SK-N-SH (cell line): ENCODE measurements around the gene DHRS12. TPM values are rescaled to one million over a fixed set of nuclear protein-coding genes. Genes with fewer than 3 reads are reported as not detected.

Experiments
- CTCF ChIA-PET: fragments of 300-600, 350-600 bp; formaldehyde crosslinking; extraction: SDS; loops from one replicate; lab custom pipeline; 2021; lab: Yijun Ruan, JAX
- POLR2A ChIA-PET: fragments of 350-600 bp; sonication (Branson Sonifier 250); formaldehyde crosslinking; extraction: SDS; loops from one replicate; lab custom pipeline; 2020; ENCODE audit warnings: antibody characterized with exemption, inconsistent platforms; lab: Yijun Ruan, JAX
- DNase-seq: peaks from one replicate; pipeline ENCODE4 v3.0.0; 2012
- H2AFZ ChIP-seq: fragments of 200-600 bp; sonication (generic); 2 replicates; pipeline ENCODE4 v1.8.1; 2016; ENCODE audit warnings: antibody characterized with exemption, mild to moderate bottlenecking, low read depth
- H3F3A ChIP-seq: fragments of 200-600 bp; sonication (generic); replicated peaks from 2 replicates; pipeline ENCODE3; 2016; ENCODE audit warnings: antibody characterized with exemption, mild to moderate bottlenecking; ENCODE audit not compliant: insufficient read depth
- H3K27ac ChIP-seq, 2 experiments: fragments of 200-500 bp in 1 of 2; fragments of 200-600 bp in 1 of 2; sonication (Bioruptor generic) in 1 of 2; sonication (generic), shearing (Covaris generic) in 1 of 2; 2 replicates each; pipeline versions ENCODE4 v1.5.1 to v1.6.1; 2014 to 2016; ENCODE audit warnings: low read depth in 2 of 2, inconsistent platforms in 1 of 2, low read length in 1 of 2, mild to moderate bottlenecking in 1 of 2, mixed read lengths in 1 of 2
- H3K27me3 ChIP-seq: fragments of 200-600 bp; sonication (generic), shearing (Covaris generic); 2 replicates; pipeline ENCODE4 v1.6.1; 2016; ENCODE audit warnings: mixed run types; ENCODE audit not compliant: insufficient read depth
- H3K36me3 ChIP-seq, 2 experiments: fragments of 200-500 bp in 1 of 2; fragments of 200-600 bp in 1 of 2; sonication (Bioruptor generic) in 1 of 2; sonication (generic) in 1 of 2; replicated peaks in 1 of 2; 2 replicates each; pipeline versions ENCODE3 to v1.5.1; 2014 to 2016; ENCODE audit warnings: low read length in 1 of 2, mild to moderate bottlenecking in 1 of 2; ENCODE audit not compliant: insufficient read depth in 2 of 2, control insufficient read depth in 1 of 2
- H3K4me1 ChIP-seq, 2 experiments: fragments of 200-500 bp in 1 of 2; fragments of 200-600 bp in 1 of 2; sonication (Bioruptor generic) in 1 of 2; sonication (generic), shearing (Covaris generic) in 1 of 2; 2 replicates each; pipeline versions ENCODE4 v1.5.1 to v1.6.1; 2014 to 2016; ENCODE audit warnings: low read depth in 1 of 2, low read length in 1 of 2, mixed run types in 1 of 2; ENCODE audit not compliant: insufficient read depth in 2 of 2, control insufficient read depth in 1 of 2
- H3K4me2 ChIP-seq: fragments of 200-600 bp; sonication (generic), shearing (Covaris generic); 2 replicates; pipeline ENCODE4 v1.6.1; 2017; ENCODE audit warnings: mixed run types
- H3K4me3 ChIP-seq, 2 experiments: fragments of 200-500 bp in 1 of 2; fragments of 200-600 bp in 1 of 2; sonication (Bioruptor generic) in 1 of 2; sonication (generic), shearing (Covaris generic) in 1 of 2; 2 replicates each; pipeline versions ENCODE4 v1.5.1 to v1.8.1; 2014 to 2016; ENCODE audit warnings: low read depth in 2 of 2, inconsistent platforms in 1 of 2, low read length in 1 of 2, mild to moderate bottlenecking in 1 of 2, mixed read lengths in 1 of 2, moderate library complexity in 1 of 2
- H3K79me2 ChIP-seq: fragments of 200-600 bp; sonication (generic); 2 replicates; pipeline ENCODE4 v1.8.1; 2017; ENCODE audit warnings: mild to moderate bottlenecking; ENCODE audit not compliant: insufficient read depth
- H3K9ac ChIP-seq: fragments of 200-600 bp; sonication (generic); 2 replicates; pipeline ENCODE4 v1.6.1; 2017; ENCODE audit warnings: mixed run types
- H3K9me2 ChIP-seq: fragments of 200-600 bp; sonication (generic); 2 replicates; pipeline ENCODE4 v1.6.1; 2017; ENCODE audit warnings: mixed run types
- H3K9me3 ChIP-seq: fragments of 200-600 bp; sonication (generic); 2 replicates; pipeline ENCODE4 v1.6.1; 2017; ENCODE audit warnings: mixed run types, mild to moderate bottlenecking, moderate library complexity
- H4K20me1 ChIP-seq: fragments of 200-600 bp; sonication (generic); 2 replicates; pipeline ENCODE4 v1.6.1; 2017; ENCODE audit warnings: mild to moderate bottlenecking, mixed run types; ENCODE audit not compliant: insufficient read depth
- CHD2 ChIP-seq: fragments of 150-350 bp; IDR thresholded peaks from 2 replicates; pipeline ENCODE4 v1.6.1; 2018; ENCODE audit warnings: low read length; ENCODE audit not compliant: partially characterized antibody
- FOSL2 ChIP-seq: IDR thresholded peaks from 2 replicates; pipeline ENCODE4 v1.4.0; 2012; ENCODE audit warnings: low read depth, mild to moderate bottlenecking, moderate library complexity, borderline replicate concordance
- FOXJ3 ChIP-seq: sonication (generic); formaldehyde crosslinking; IDR thresholded peaks from 2 replicates; pipeline ENCODE4 v1.5.1; 2020; ENCODE audit warnings: mild to moderate bottlenecking, missing genetic modification reagents
- FOXM1 ChIP-seq: IDR thresholded peaks from 2 replicates; pipeline ENCODE4 v1.4.0; 2012; ENCODE audit warnings: low read depth, mild to moderate bottlenecking
- GABPA ChIP-seq: IDR thresholded peaks from 2 replicates; pipeline ENCODE4 v1.4.0; 2012; ENCODE audit warnings: low read depth, mild to moderate bottlenecking
- GATA2 ChIP-seq: sonication (generic); formaldehyde crosslinking; IDR thresholded peaks from 2 replicates; pipeline ENCODE4 v1.5.0; 2020; ENCODE audit warnings: mild to moderate bottlenecking, missing genetic modification reagents
- MEF2A ChIP-seq: IDR thresholded peaks from 2 replicates; pipeline ENCODE4 v1.4.0; 2012; ENCODE audit warnings: low read depth, borderline replicate concordance
- POLR2AphosphoS5 ChIP-seq: IDR thresholded peaks from 2 replicates; pipeline ENCODE4 v1.6.1; 2012; ENCODE audit warnings: low read depth, low read length
- RAD21 ChIP-seq: IDR thresholded peaks from 2 replicates; pipeline ENCODE4 v1.6.1; 2012; ENCODE audit warnings: mild to moderate bottlenecking, low read length
- RFX5 ChIP-seq: IDR thresholded peaks from 2 replicates; pipeline ENCODE4 v1.6.1; 2012; ENCODE audit warnings: mild to moderate bottlenecking, improper control_type of control experiment, low read length
- RXRA ChIP-seq: IDR thresholded peaks from 2 replicates; pipeline ENCODE4 v1.4.0; 2012; ENCODE audit warnings: low read depth, mild to moderate bottlenecking, borderline replicate concordance
- SMC3 ChIP-seq: IDR thresholded peaks from 2 replicates; pipeline ENCODE4 v1.6.1; 2012; ENCODE audit warnings: low read depth, low read length, improper control_type of control experiment
- TEAD4 ChIP-seq: IDR thresholded peaks from 2 replicates; pipeline ENCODE4 v1.4.0; 2012; ENCODE audit warnings: mild to moderate bottlenecking, borderline replicate concordance; ENCODE audit not compliant: insufficient read depth
- YY1 ChIP-seq: IDR thresholded peaks from 2 replicates; pipeline ENCODE4 v1.4.0; 2012; ENCODE audit warnings: low read depth, mild to moderate bottlenecking
- polyA plus RNA-seq, 3 experiments: library from polyadenylated mRNA; depleted of rRNA; stranded (reverse); fragments of >200 nt; gene quantifications; 2 replicates each; pipeline ENCODE4 v1.2.3, GENCODE V29; 2012
- TF ChIP-seq, protein P1 (sequence below): IDR thresholded peaks from 2 replicates; pipeline ENCODE4 v1.4.0; 2012; ENCODE audit warnings: low read depth
- TF ChIP-seq, protein P2 (sequence below): IDR thresholded peaks from 2 replicates; pipeline ENCODE4 v1.6.1; 2012; ENCODE audit warnings: mild to moderate bottlenecking, low read depth, low read length, moderate library complexity
- TF ChIP-seq, protein P3 (sequence below): IDR thresholded peaks from 2 replicates; pipeline ENCODE4 v1.4.0; 2012; ENCODE audit warnings: low read depth, borderline replicate concordance
- TF ChIP-seq, protein P4 (sequence below): IDR thresholded peaks from 2 replicates; pipeline ENCODE4; 2012

DHRS12 gene
- polyA plus RNA-seq, 1 of the 3 experiments (the other 2 are of a cell fraction): 9.6 TPM

DNA sequence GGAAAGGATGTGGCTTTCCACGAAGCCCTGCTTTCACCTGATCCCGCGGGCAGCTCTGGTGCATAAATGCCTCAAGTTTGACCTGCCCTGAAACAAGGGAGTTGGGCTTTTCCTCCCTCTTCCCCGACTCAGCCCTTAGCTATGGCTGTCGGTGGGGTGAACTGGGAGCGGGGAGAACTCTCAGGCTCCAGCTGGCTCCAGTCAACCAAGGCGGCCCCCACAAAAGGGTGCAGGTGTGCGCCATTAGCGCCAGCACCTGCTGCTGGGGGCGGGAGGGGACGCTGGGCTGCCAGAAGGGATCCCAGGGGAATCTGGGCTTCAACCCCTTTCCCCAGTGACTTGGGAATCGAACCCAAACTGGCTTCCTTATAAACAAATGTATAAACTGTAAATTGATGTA is 7.1 kb upstream of the DHRS12 start (continued):
- TF ChIP-seq, protein P1, sequence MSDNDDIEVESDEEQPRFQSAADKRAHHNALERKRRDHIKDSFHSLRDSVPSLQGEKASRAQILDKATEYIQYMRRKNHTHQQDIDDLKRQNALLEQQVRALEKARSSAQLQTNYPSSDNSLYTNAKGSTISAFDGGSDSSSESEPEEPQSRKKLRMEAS: no peak
- TF ChIP-seq GABPA (no peak), GATA2 (no peak)

DNA sequence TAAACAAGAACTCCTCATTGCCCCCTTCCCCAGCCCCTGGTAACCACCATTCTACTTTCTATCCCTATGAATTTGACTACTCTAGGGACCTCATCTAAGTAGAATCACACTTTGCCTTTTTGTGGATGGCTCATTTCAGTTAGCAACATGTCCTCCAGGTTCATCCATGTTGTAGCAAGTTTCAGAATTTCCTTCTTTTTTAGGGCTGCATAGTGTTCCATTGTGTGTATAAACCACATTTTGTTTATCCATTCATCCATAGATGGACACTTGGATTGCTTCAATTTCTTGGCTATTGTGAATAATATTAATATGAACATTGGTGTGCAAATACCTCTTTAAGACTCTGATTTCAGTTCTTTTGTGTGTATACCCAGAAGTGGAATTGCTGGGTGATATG is 4.8 kb upstream of the DHRS12 start:
- CTCF ChIA-PET: interaction anchor here (1.0 kb wide), 1 partner anchor 319 kb away, joined by 3 read pairs; no protein-coding TSS in a partner anchor
- POLR2A ChIA-PET: no interaction called here
- H4K20me1 ChIP-seq: no peaks in the 10 kb centered on the region
- no peaks in the 10 kb centered on the region for H3K9me2 ChIP-seq
- no peaks in the 10 kb centered on the region for H3K9me3 ChIP-seq
- H3K4me2 ChIP-seq: no peak overlapping the region
- no peaks in the 10 kb centered on the region for H3K27me3 ChIP-seq
- no peak overlapping the region for H3K4me3 ChIP-seq
- H3K36me3 ChIP-seq: no peaks in the 10 kb centered on the region
- TF ChIP-seq, protein P2, sequence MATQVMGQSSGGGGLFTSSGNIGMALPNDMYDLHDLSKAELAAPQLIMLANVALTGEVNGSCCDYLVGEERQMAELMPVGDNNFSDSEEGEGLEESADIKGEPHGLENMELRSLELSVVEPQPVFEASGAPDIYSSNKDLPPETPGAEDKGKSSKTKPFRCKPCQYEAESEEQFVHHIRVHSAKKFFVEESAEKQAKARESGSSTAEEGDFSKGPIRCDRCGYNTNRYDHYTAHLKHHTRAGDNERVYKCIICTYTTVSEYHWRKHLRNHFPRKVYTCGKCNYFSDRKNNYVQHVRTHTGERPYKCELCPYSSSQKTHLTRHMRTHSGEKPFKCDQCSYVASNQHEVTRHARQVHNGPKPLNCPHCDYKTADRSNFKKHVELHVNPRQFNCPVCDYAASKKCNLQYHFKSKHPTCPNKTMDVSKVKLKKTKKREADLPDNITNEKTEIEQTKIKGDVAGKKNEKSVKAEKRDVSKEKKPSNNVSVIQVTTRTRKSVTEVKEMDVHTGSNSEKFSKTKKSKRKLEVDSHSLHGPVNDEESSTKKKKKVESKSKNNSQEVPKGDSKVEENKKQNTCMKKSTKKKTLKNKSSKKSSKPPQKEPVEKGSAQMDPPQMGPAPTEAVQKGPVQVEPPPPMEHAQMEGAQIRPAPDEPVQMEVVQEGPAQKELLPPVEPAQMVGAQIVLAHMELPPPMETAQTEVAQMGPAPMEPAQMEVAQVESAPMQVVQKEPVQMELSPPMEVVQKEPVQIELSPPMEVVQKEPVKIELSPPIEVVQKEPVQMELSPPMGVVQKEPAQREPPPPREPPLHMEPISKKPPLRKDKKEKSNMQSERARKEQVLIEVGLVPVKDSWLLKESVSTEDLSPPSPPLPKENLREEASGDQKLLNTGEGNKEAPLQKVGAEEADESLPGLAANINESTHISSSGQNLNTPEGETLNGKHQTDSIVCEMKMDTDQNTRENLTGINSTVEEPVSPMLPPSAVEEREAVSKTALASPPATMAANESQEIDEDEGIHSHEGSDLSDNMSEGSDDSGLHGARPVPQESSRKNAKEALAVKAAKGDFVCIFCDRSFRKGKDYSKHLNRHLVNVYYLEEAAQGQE: no peak
- no peak for TF ChIP-seq FOSL2
- no peak for TF ChIP-seq TEAD4
- no peak for TF ChIP-seq FOXJ3
- no peak for TF ChIP-seq RFX5
- TF ChIP-seq YY1: no peak
- TF ChIP-seq MEF2A: no peak
- TF ChIP-seq CHD2: no peak
- TF ChIP-seq POLR2AphosphoS5: no peak
- no peak for TF ChIP-seq SMC3
- no peak for TF ChIP-seq RXRA
- no peak for TF ChIP-seq RAD21
- no peak for TF ChIP-seq FOXM1
- TF ChIP-seq, protein P3, sequence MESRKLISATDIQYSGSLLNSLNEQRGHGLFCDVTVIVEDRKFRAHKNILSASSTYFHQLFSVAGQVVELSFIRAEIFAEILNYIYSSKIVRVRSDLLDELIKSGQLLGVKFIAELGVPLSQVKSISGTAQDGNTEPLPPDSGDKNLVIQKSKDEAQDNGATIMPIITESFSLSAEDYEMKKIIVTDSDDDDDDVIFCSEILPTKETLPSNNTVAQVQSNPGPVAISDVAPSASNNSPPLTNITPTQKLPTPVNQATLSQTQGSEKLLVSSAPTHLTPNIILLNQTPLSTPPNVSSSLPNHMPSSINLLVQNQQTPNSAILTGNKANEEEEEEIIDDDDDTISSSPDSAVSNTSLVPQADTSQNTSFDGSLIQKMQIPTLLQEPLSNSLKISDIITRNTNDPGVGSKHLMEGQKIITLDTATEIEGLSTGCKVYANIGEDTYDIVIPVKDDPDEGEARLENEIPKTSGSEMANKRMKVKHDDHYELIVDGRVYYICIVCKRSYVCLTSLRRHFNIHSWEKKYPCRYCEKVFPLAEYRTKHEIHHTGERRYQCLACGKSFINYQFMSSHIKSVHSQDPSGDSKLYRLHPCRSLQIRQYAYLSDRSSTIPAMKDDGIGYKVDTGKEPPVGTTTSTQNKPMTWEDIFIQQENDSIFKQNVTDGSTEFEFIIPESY: no peak
- TF ChIP-seq, protein P4, sequence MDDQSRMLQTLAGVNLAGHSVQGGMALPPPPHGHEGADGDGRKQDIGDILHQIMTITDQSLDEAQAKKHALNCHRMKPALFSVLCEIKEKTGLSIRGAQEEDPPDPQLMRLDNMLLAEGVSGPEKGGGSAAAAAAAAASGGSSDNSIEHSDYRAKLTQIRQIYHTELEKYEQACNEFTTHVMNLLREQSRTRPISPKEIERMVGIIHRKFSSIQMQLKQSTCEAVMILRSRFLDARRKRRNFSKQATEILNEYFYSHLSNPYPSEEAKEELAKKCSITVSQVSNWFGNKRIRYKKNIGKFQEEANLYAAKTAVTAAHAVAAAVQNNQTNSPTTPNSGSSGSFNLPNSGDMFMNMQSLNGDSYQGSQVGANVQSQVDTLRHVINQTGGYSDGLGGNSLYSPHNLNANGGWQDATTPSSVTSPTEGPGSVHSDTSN: no peak
- DNase-seq: no peak
- H3K9ac ChIP-seq: no peak overlapping the region
- H2AFZ ChIP-seq: no peak overlapping the region
- H3F3A ChIP-seq: peaks cover 4% of the 10 kb centered on the region
- 0 out of 2 replicates have a peak, but pooled peaks cover 4% of the 10 kb centered on the region for H3K79me2 ChIP-seq
- peaks cover 0 to 15% of the 10 kb centered on the region in 2 experiments; a peak in 3 of 4 replicates for H3K4me1 ChIP-seq
- no peak overlapping the region for H3K27ac ChIP-seq
